ENCODE results near the gene STK11. TPM values are rescaled to one million over a fixed set of nuclear protein-coding genes. Genes with fewer than 3 reads are reported as not detected.
A peak's percentile ranks its signal among the peaks of the same experiment; 100 is the strongest.

Gene STK11
- total RNA-seq, 2 donors from 2014 or later = 32.5 to 35.9 TPM

DNA sequence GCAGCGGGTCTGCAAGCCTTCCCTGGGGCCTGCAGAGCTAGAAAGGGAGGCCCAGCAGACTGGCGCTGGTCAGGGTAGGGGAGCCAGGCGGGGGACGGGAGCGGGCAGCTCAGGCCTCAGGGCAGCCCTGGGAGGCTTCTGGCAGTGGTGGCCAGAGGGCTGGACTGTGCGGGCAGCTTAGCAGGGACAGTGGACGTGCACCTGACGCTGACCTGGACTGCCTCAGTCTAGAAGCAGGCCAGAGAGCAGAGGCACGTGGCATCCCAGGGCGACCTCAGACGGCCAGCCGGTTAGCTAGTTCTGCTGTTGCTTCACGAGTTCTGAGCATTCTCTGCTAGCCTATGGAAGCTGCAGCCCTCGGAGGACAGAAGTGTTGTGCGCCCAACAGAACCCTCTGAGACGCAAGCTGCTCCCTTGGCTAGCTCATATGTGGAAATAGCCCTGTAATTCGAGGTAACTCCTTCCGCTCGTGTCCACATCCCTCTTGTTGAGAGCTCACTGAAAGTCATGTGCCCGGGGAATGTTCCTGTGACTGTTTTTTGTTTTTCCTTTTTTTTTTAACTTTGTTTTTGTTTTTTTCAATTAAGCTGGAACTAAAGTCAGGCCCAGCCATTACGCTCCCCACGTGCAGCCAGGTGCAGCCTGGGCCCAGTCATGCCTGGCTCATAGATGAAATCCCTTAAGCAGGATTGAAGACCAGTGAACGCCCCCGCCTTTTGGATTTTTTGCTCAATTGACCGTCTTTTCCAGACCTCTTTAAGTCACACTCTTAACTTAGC is 67.9 kb downstream of the STK11 start:
- no peak for DNase-seq (ENCODE audit: low spot score)
- intact Hi-C loops (cut with DNase I) = loop anchor here in 1 of 2 donors (10.0 kb wide), 1 partner anchor 111 kb away; the partner anchor contains the start of gene NDUFS7

DNA sequence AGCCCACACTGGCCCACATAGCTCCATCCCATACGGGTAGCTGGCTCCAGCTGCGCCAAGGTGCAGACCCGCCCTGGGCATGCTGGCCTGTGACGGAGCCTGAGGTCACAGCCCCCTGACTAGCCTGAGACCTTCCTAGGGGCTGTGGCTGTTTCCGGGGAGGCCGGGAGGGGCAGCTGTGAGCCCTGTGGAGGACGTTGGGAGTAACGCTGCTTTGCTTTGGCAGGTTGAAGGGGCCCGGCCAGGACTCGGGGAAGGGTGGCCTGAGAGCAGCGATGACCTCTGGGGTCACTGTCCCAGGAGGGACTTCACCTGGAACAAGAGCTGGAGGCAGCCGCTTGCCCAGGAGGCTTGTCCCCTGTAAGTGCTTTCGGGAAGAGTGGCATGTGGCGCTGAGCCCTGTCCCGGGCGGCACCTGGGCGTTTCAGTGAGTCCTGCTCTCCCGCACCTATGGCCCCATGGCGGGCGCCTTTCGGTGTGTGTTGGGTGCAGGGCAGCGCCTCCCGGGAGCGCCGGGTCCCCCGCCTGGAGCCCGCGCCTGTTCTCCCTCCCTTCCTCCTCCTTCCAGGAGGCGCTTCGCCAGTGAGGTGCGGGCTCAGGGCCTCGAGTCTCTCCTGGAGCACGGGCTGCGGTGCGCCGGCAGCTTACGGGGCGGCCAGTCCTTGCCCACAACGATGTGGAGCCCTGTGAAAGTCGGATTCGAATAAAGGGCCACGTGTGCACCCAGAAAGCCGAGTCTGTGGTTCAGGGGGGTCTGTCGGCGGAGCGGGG is 68.7 kb downstream of the STK11 start:
- intact Hi-C loops (cut with DNase I) = loop anchor here in 1 of 2 donors (10.0 kb wide), 1 partner anchor 111 kb away; the partner anchor contains the start of gene NDUFS7
- DNase-seq (ENCODE audit: low spot score) = no peak

DNA sequence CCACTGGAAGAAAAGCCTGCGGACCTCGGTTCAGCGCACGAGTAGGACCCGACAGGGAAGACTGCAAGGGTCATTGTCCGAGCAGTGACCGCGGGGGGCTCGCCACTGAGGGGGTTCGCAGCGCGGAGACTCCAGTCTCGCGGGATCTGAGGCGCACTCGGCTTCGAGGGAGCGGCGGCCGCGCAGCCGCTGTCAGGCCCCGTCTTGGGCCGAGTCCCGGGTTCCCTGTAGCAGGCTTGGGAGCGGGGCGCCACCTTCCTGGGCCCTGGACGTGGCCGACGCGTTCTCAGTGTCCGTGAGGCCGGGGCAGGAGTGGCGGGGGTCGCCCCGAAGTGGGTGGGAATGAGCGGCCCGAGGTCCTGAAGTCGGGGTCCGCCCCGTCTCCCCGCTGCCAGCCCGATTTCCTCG is 69.3 kb downstream of the STK11 start:
- peak; percentile 87 for DNase-seq (ENCODE audit: low spot score)

DNA sequence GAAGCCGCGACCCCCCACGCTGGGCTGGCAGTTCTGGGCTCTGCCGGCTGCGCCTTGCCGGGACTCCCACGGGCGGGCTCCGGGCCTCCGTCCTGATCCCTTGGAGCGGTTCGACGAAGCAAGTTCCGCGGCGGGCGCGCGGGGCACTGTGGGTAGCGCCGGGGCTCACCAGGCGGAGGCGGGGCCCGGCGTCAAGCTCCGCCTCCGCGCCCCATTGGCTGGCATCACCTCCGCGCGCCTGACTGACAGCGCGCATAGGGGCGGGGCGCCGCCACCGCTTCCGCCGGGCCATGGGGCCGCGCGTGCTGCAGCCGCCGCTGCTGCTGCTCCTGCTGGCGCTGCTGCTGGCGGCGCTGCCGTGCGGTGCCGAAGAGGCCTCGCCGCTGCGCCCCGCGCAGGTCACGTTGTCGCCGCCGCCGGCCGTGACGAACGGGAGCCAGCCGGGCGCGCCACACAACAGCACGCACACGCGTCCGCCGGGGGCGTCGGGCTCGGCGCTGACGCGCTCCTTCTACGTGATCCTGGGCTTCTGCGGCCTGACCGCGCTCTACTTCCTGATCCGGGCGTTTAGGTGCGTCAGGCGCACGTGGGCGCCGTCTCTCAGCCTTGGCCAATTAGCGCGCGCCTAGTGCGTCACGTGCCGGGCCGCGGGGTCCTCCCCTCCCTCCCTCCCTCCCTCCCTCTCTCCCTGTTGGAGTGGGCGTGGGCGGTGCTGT is 69.8 kb downstream of the STK11 start, which contains the start of gene FAM174C:
Gene FAM174C, plus strand, starts transcription at position 271 of the 716 bp plus-strand sequence. Its CDS starts 20 bp downstream, at position 291.
- DNase-seq (ENCODE audit: low spot score) = peak; percentile 99
- intact Hi-C loops (cut with DNase I) = loop anchor here in 1 of 2 donors (10.0 kb wide), 1 partner anchor 109 kb away; the partner anchor contains the start of gene NDUFS7

More for the DNA sequence above, 69.3 kb downstream of the STK11 start:
- intact Hi-C loops (cut with DNase I) = loop anchor here in 1 of 2 donors (10.0 kb wide), 1 partner anchor 110 kb away; the partner anchor contains the start of gene NDUFS7

DNA sequence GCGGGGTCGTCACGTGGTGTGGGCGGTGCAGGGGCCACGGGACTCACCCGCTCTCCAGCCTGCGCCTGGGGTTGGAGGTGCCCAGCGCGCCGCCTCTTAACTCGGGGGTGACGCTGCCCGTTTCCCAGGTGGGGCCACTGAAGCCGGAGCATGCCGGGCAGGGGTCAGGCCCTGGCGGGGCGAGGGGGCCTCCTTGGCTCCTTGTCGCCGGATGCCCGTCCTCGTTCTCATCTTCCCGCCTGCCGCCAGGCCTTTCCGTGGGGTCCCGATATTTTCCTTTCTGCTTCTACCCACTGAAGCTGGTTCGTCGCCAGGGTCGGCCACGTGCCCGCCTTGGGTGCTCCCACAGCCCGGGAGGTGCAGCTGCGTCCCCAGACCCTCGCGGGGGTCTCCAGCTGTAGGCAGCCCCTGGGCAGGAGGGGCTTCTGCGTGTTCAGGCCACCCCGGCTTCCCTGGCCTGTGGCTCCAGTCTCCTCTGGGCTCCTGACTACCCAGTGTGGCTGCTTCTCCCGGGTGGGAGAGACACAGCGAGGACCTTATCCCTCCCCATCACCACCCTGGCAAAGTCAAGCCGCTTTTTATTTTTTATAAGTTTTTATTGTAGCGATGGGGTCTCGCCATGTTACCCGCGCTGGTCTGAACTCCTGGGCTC is 70.5 kb downstream of the STK11 start:
- intact Hi-C loops (cut with DNase I) = loop anchor here in 1 of 2 donors (10.0 kb wide), 1 partner anchor 109 kb away; the partner anchor contains the start of gene NDUFS7
- no peak for DNase-seq (ENCODE audit: low spot score)

DNA sequence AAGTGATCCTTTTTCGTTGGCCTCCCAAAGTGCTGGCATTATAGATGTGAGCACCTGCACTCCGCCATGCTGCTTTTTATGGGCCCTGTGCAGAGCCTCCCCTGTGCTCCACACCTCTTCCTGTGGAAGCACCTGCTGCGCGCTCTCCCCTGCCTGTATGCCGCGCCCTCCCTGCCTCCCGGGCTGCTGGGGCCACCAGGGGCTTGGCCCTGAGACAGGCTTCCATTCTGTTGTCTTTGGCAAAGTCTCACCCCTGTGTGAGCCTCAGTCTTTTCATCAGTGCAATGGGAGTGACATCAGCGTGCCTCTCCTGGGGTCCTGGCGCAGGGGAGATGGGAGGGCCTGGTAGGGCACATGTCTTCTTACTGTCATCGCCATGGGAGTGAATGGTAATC is 71.0 kb downstream of the STK11 start:
- intact Hi-C loops (cut with DNase I) = loop anchor here in 1 of 2 donors (10.0 kb wide), 1 partner anchor 108 kb away; the partner anchor contains the start of gene NDUFS7
- DNase-seq (ENCODE audit: low spot score) = no peak

DNA sequence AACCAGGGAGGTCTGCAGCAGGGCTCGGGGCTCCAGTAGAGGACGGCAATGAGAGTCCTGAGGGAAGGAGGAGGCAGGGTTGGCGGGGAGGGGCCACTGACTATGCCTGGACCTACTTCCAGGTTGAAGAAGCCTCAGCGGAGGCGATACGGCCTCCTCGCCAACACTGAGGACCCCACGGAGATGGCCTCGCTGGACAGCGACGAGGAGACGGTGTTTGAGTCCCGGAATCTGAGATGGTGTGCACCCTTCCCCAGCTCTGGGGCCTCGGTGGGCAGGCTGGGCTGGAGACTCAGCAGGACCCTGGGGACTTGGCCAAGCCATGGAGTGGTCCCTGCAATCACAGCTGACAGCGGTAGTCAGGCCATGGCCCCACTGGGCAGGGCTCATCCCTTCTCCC is 71.5 kb downstream of the STK11 start:
- no peak for DNase-seq (ENCODE audit: low spot score)
- intact Hi-C loops (cut with DNase I) = loop anchor here in 1 of 2 donors (10.0 kb wide), 1 partner anchor 108 kb away; the partner anchor contains the start of gene NDUFS7

Other genes starting within 250 kb of the STK11 start
- 10 to 100 TPM; 13.4 to 17.2 TPM for gene WDR18, start 221.4 kb upstream of the STK11 start, total RNA-seq
- under 1 TPM in 1 of 2 donors, not detected in 1; 0.05 TPM for gene GRIN3B, start 205.4 kb upstream of the STK11 start, total RNA-seq
- gene TMEM259, start 184.7 kb upstream of the STK11 start, total RNA-seq = 10 to 100 TPM; 96.5 to 99.8 TPM
- not detected for gene RNU6-2, start 184.3 kb upstream of the STK11 start, total RNA-seq
- 100 to 1,000 TPM in 1 of 2 donors, 10 to 100 TPM in 1; 94.7 to 136 TPM for gene CNN2, start 179.2 kb upstream of the STK11 start, total RNA-seq
- gene ABCA7, start 165.7 kb upstream of the STK11 start, total RNA-seq = 1 to 10 TPM; 4.0 to 4.4 TPM
- gene ARHGAP45, start 138.6 kb upstream of the STK11 start, total RNA-seq = 10 to 100 TPM in 1 of 2 donors, 1 to 10 TPM in 1; 10.0 to 26.8 TPM
- 100 to 1,000 TPM in 1 of 2 donors, 10 to 100 TPM in 1; 89.9 to 105 TPM for gene POLR2E, start 110.4 kb upstream of the STK11 start, total RNA-seq
- 100 to 1,000 TPM; 176 to 193 TPM for gene GPX4, start 101.8 kb upstream of the STK11 start, total RNA-seq
- gene SBNO2, start 31.5 kb upstream of the STK11 start, total RNA-seq = 10 to 100 TPM; 63.5 to 71.0 TPM
- gene CBARP, start 32.2 kb downstream of the STK11 start, total RNA-seq = 1 to 10 TPM; 1.5 to 2.7 TPM
- gene ATP5F1D, start 36.0 kb downstream of the STK11 start, total RNA-seq = 100 to 1,000 TPM; 125 to 137 TPM
- 10 to 100 TPM; 76.5 to 86.3 TPM for gene MIDN, start 42.8 kb downstream of the STK11 start, total RNA-seq
- 100 to 1,000 TPM; 447 to 636 TPM for gene CIRBP, start 63.6 kb downstream of the STK11 start, total RNA-seq
- 10 to 100 TPM; 25.2 to 27.2 TPM for gene FAM174C, start 69.8 kb downstream of the STK11 start, total RNA-seq
- not detected for gene EFNA2, start 80.1 kb downstream of the STK11 start, total RNA-seq
- 10 to 100 TPM; 54.4 to 55.1 TPM for gene NDUFS7, start 178.1 kb downstream of the STK11 start, total RNA-seq
- gene GAMT, start 195.8 kb downstream of the STK11 start, total RNA-seq = 10 to 100 TPM in 1 of 2 donors, 1 to 10 TPM in 1; 8.7 to 12.8 TPM
- gene DAZAP1, start 201.8 kb downstream of the STK11 start, total RNA-seq = 10 to 100 TPM; 59.7 to 75.8 TPM
- 100 to 1,000 TPM; 722 to 743 TPM for gene RPS15, start 232.6 kb downstream of the STK11 start, total RNA-seq
- gene APC2, start 244.3 kb downstream of the STK11 start, total RNA-seq = under 1 TPM; 0.05 to 0.10 TPM

All from posterior vena cava (tissue), 2 donors.